Cerebellar cortex (tissue), 1 donor: ENCODE data around the gene OAS3.
A peak's percentile ranks its signal among the peaks of the same experiment; 100 is the strongest.
"Not testable (repeated sequence)": the region's sequence is repeated elsewhere in the genome, so short reads cannot be mapped to it uniquely, and the experiment has no call there.

Experiments
- DNase-seq: peaks from one replicate; pipeline ENCODE4 v3.0.0-alpha.2; 2015; ENCODE audit warnings: low spot score

OAS3 gene, protein sequence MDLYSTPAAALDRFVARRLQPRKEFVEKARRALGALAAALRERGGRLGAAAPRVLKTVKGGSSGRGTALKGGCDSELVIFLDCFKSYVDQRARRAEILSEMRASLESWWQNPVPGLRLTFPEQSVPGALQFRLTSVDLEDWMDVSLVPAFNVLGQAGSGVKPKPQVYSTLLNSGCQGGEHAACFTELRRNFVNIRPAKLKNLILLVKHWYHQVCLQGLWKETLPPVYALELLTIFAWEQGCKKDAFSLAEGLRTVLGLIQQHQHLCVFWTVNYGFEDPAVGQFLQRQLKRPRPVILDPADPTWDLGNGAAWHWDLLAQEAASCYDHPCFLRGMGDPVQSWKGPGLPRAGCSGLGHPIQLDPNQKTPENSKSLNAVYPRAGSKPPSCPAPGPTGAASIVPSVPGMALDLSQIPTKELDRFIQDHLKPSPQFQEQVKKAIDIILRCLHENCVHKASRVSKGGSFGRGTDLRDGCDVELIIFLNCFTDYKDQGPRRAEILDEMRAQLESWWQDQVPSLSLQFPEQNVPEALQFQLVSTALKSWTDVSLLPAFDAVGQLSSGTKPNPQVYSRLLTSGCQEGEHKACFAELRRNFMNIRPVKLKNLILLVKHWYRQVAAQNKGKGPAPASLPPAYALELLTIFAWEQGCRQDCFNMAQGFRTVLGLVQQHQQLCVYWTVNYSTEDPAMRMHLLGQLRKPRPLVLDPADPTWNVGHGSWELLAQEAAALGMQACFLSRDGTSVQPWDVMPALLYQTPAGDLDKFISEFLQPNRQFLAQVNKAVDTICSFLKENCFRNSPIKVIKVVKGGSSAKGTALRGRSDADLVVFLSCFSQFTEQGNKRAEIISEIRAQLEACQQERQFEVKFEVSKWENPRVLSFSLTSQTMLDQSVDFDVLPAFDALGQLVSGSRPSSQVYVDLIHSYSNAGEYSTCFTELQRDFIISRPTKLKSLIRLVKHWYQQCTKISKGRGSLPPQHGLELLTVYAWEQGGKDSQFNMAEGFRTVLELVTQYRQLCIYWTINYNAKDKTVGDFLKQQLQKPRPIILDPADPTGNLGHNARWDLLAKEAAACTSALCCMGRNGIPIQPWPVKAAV

DNA sequence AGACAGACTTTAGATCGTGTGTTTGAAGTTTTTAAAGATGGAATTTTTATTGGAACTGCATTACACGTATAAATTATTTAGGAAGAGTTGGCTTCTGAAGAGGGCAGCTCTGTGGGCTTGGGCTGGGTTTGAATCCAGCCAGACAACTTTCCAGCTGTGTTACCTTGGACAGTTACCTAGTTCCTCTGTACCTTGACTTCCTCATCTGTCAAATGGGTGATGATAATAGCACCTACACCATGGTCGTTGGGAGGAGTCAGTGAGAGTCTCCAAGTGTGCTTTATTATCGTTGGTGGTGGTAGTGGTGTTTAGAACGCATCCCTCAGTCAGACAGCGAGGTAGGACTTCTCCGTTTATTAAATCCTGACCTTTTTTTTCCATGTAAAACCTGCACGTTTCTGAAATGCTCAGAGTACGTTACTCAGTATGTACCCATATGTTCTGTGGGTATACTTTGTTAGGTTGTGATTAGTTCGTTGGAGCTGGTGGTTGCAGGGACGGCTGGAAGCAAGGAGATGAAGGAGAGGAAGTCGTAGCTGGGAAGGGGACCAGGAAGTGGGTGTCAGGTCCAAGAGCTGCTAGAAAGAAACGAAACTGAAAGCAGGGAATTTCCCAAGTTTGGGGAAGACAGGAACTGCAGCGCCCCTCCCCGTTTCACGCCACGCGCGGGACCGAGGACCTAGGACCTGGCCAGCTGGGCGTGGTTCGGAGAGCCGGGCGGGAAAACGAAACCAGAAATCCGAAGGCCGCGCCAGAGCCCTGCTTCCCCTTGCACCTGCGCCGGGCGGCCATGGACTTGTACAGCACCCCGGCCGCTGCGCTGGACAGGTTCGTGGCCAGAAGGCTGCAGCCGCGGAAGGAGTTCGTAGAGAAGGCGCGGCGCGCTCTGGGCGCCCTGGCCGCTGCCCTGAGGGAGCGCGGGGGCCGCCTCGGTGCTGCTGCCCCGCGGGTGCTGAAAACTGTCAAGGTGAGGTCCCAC lies at the start of gene OAS3:
Gene OAS3, plus strand, starts transcription at position 734 of the 979 bp plus-strand sequence. Its CDS starts 57 bp downstream, at position 791.
- peak; percentile 50 for DNase-seq

DNA sequence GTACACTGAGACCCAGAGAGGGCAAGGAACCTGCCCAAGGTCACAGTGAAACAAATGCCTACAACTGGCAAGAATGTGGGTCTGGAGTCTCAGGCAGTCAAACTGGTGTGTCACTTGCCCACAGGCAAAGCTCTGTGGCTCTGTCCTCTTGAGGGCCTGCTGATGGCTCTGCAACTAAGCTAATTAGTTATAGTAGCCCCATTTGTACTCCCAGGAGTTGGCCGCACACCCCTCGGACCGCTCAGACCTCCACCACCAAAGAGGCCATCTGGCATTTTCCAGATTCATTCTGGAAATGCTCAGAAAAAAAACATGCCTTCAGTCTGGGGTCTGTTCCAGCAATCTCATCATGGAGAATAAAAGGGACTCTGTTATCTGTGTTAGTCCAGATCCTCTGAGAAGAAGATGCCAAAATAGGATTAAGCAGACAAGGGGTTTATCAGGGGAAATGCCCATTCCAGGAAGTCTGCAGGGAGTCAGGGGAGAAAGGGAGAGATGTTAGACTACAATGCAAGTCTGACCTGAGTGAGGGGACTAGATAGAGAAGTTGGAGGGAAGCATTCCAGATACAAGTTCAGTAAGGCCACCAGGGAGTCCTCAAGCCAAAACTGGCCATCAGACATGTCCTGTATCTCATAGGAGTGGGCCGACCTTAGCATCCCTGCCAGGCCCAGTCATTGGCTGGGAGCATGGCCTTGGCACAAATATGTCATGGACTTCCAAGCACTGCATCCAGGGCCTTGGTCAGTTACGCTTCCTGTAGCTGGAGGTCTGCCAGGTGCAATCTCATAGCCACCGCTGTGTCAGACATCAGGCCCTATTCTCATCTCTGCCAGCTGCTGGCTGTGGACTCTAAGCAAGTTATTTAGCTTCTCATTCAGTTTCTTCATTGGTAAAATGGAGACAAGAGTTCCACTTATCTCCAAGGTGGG lies 46.9 kb upstream of the OAS3 start:
- peak; percentile 63 for DNase-seq

DNA sequence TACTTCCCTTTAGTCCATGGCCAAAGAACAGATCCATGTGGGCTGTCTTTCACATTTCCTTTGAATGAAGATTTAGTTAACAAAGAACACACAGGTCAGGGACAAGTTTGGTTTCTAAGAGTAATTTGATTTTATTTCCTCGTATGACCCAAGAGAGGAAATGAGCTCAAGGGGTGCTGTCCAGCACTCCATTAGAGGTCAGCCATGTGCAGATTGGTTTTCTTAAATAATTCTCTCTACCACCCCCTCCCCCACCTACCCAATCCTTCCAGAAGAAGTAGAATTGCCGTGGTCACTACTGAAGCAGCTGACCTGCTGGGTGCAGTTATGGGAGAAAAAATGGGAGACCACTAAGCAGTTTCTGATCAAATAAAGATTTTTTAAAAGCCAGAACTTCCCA lies 45.4 kb upstream of the OAS3 start:
- DNase-seq, result no peak

DNA sequence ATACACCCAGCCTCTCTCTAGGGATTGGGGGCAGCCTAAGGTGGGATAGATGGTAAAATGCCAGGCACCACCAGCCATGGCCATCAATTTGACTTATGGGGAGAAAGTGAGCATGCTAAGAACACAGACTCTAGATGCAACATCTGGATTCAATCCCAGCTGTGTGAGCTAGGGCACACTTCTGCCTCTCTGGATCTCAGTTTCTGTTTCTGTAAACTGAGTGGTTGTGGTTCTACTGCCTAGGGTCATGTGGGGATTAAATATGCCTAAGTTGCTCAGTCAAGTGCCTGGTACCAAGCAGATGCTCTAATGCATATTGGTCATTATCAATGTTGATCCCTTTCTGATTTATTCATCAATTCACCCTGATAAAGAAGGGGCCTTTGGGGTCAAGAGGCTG lies 44.1 kb upstream of the OAS3 start:
- DNase-seq, result no peak

DNA sequence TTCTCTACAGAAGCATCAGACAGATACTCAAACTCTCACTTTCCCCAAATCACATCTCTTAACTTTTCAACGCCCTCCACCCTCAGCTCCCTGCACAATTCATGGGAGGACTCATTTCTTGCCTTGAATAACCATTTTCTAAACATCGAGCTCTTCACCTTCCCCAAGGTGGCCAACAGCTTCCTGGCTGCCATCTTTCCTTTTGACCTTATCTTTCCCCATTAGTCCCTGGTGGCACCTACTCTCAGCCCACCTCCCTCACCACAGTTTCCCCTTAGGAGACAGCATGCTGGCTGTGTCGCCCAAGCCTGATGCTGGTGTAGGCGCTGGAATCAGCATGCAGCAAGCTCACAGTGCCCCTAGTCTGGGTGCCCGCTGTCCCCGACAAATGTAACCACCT lies 39.9 kb upstream of the OAS3 start:
- DNase-seq, result no peak

DNA sequence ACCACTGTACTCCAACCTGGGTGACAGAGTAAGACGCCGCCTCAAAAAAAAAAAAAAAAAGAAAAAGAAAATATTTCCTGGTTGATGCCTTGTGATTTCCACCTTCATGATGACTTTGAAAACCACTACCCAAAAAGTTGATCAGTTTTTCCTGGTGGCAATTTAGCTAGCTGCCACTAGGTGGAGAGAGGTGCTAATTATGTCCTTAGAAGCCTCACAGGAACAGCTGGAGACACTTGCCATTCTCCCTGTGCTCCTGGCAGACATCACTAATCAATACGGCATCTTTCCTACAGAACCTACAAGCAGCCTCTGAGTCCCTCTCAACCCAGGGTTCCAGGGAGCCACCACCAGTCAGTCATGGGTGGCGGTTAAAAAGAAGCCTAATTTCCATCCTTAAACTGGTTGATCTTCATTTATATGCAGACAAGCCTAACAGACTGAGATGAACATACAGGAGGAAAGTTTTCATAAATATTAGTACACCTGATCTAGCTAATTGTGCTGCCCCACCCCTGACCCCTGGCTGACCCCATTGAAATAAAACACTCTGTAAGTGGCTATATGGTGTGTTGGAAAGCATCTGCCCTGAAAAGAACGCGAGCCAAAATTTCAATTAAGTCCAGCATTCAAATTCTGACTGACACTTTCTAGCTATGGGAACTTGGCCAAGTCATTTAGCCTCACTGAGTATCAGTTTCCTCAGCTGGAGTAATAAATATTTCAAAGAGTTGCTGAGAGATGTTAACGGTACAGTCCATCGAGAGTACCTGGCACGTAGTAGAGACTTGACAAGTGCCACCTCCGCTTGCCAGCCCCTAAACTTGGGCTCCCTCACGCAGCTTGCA lies 37.8 kb upstream of the OAS3 start:
- peak; percentile 42 for DNase-seq

DNA sequence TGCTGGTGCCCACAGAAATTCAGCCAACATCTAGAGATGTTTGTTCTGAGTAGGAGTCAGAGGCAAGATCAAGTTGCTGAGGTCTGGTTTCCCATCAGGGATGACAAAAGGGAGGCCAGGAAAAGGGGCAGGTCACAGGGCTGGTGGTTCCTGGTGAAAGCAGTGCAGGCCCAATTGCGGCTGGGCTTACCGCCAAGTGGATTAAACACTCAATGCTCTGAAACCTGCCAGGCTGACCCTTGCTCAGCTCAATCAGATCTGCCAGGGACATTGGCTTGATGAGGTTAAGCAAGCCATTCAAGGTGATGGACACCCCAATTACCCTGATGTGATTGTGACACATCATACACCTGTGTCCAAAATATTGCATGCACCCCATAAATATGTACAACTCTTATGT lies 37.0 kb upstream of the OAS3 start:
- DNase-seq, result no peak

DNA sequence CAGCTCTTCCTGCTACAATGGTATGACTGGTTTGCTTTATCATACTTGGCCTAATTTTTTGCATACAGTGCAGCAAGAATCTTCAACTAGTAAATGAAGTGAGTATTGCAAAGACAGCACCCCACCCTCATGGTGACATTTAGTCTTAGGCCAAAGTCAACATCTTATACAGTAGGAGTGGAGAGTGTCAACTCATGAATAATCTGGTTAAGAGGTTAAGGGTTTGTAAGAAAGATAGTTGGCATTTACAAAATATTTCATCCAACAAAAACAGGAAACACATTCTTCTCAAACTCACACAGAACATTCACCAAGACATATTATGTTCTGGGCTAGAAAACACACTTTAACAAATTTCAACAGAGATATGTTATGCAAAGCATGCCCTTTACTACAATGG lies 33.7 kb upstream of the OAS3 start:
- DNase-seq, result no peak

DNA sequence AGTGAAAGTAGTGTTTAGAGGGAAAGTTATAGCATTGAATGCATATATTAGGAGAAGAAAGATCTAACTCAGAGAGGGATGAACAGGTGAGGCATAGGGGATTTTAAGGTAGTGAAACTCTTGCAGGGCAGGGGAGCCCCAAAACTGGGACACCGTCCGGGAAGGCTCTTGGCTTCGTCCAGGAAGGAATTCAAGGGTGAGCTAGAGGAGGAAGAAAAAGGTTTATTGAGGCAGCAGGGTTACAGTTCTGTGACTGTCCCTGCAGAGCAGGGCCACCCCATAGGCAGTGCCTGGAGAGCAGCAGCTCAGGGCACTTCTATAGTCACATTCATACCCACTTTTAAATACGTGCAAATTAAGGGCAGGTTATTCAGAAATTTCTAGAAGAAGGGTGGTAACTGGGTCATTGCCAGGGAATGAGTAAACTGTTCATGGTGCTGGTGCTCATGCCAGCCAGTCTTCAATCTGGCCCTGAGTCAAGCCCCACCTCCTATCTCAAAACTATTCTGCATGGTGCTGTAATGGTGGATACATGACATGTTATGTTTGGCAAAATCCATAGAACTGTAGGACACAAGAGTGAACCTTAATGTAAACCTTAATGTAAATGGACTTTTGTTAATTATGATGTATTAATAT lies 32.7 kb upstream of the OAS3 start:
- no peak for DNase-seq

DNA sequence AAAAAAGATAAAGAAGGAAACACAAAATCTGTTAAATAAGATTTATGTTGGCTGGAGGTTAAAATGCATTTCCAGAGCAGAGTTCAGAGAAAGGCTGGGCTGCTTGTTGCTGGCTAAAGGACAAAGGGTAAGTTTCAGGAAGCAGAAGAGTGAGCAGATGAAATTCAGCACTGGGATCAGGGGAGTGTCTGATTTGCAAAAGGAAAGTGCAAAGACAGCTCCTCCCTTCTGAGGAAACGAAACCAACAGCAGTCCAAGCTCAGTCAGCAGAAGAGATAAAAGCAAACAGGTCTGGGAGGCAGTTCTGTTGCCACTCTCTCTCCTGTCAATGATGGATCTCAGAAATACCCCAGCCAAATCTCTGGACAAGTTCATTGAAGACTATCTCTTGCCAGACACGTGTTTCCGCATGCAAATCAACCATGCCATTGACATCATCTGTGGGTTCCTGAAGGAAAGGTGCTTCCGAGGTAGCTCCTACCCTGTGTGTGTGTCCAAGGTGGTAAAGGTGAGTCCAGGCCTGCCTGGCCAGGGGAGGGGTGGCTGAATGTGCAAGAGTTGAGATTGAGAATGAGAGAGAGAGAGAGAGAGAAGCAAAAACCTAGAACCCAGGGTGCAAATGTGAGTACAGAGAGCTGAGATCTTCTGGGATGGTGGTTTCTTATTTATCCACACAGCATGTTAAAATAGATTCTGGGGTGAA lies 31.4 kb upstream of the OAS3 start, which contains the start of gene OAS1:
Gene OAS1, plus strand, starts transcription at position 251 of the 703 bp plus-strand sequence. Its CDS starts 78 bp downstream, at position 329.
- DNase-seq, result peak; percentile 21

DNA sequence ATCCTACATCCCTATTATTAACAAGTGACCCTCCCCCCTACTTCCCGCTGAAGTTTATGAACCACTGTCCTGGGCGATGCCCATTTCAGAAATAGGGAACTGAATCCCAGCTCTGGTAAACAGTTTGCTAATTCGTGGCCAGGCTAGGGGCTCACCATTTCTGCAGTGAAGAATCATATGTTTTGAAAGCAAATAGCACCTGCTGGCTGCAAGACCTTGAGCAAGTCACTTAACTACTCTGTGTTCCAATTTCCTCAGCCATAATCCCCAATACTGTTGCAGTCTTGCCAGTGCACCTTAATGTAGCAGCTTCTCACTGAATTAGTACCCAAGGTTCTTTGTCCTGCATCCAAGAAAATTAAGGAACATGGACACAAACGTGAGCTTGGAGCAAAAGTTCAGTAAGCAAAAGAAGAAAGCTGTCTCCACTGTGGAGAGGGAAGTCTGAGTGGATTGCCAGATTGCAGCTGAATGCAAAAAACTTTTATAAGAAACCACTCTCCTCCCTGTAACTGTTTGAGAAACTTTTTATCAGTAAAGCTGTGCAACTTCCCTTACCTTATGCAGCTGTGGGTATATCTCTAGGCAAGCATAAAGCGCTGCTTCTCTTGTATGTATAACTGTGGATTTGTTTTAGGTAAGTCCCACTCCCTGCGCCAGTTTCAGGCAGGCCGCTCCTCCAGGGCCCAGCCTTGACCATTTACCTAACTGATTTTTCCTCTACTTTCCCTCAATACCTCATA lies 30.7 kb upstream of the OAS3 start:
- DNase-seq, result no peak

DNA sequence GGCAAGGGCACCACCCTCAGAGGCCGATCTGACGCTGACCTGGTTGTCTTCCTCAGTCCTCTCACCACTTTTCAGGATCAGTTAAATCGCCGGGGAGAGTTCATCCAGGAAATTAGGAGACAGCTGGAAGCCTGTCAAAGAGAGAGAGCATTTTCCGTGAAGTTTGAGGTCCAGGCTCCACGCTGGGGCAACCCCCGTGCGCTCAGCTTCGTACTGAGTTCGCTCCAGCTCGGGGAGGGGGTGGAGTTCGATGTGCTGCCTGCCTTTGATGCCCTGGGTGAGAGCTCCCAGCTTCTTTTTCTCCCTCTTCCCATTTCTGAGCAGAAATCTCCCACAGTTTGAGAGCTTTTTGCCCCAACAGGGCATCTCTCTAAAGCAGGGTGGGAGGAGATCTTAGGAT lies 29.7 kb upstream of the OAS3 start:
- DNase-seq, result no peak

DNA sequence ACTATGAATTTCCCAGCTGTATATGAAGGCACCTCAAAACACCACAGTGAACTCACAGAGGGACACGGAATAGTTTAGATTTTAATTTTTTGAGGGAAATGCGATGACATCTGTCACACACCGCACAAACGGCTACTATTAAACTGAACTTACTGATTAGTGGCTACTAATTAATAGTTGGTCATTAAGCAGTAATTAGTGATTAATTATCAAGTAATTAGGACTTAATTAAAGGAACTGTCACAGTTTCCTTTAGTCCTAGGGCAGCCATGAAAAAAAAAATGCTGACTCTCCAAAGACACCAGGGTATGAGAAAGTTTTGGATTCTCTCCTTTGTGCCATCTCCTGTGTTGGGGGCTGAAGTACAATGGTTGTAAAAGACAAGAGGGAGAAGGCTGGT lies 28.6 kb upstream of the OAS3 start:
- no peak for DNase-seq

DNA sequence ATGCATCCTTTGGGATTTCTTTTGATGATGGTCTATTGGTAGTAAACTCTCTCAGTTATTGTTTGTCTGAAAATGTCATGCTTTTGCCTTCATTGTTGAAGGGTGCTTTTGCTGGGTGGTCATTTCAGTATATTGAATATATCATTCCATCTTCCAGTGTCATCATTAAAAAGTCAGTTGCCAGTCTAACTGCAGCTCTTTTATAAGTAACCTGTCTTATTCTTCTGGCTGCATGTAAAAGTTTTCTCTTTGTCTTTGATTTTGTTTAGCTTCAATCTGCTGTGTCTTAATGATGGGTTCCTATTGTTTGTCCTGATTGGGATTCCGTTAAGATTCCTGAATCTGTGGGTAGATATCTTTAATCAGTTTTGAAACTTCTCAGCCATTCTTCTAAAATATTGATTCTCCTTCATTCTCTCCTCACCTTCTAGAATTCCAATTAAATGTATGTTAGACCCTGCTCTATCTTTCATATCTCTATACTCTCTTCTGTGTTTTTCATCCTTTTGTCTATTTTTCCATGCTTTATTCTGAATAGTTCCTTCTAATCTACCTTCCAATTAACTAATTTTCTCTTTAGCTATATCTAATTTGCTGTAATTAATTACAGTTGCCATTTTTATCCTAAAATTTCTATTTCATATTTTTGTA lies 25.1 kb upstream of the OAS3 start:
- DNase-seq, result no peak

DNA sequence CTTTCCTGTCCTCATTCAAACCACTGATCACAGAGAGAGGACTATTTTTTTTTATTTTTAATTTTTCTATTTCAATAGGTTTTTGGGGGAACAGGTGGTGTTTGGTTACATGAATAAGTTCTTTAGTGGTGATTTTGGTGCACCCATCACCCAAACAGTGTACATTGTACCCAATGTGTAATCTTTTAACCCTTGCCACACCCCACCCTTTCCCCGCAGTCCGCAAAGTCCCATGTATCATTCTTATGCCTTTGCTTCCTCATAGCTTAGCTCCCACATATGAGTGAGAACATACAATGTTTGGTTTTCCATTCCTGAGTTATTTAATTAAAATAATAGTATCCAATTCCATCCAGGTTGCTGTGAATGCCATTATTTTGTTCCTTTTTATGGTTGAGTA lies 24.4 kb upstream of the OAS3 start:
- not testable (repeated sequence) for DNase-seq

DNA sequence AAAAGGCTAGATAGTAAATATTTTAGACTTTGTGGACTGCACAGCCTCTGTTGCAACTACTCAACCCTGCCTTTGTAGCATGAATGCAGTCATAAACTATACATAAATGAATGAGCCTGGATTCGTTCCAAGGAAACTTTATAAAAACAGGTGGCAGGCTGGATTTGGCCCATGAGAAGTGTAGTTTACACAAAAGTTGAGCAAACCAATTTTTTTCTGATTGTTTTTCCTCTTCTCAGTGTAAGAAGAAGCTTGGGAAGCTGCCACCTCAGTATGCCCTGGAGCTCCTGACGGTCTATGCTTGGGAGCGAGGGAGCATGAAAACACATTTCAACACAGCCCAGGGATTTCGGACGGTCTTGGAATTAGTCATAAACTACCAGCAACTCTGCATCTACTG lies 22.0 kb upstream of the OAS3 start:
- DNase-seq, result no peak

DNA sequence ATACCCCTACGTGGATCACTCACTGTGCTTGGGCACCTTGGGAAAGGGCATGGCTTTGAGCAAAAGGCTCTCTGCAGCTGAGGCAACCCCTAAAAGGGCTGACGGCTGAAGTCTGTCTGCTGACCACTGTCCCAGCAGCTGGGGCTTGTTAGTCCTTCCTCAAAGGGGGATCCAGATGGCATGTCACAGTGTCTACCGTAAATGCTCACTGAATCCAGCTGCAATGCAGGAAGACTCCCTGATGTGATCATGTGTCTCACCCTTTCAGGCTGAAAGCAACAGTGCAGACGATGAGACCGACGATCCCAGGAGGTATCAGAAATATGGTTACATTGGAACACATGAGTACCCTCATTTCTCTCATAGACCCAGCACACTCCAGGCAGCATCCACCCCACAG lies 19.2 kb upstream of the OAS3 start:
- no peak for DNase-seq
